ENCODE measurements around the gene CYTH4. TPM values are rescaled to one million over a fixed set of nuclear protein-coding genes. Genes with fewer than 3 reads are reported as not detected.
"Not testable (repeated sequence)": the region's sequence is repeated elsewhere in the genome, so short reads cannot be mapped to it uniquely, and the experiment has no call there.

The CYTH4 gene
- polyA plus RNA-seq, 6 donors from 2014 or later: 29.3 to 74.9 (median 46.1) TPM

DNA sequence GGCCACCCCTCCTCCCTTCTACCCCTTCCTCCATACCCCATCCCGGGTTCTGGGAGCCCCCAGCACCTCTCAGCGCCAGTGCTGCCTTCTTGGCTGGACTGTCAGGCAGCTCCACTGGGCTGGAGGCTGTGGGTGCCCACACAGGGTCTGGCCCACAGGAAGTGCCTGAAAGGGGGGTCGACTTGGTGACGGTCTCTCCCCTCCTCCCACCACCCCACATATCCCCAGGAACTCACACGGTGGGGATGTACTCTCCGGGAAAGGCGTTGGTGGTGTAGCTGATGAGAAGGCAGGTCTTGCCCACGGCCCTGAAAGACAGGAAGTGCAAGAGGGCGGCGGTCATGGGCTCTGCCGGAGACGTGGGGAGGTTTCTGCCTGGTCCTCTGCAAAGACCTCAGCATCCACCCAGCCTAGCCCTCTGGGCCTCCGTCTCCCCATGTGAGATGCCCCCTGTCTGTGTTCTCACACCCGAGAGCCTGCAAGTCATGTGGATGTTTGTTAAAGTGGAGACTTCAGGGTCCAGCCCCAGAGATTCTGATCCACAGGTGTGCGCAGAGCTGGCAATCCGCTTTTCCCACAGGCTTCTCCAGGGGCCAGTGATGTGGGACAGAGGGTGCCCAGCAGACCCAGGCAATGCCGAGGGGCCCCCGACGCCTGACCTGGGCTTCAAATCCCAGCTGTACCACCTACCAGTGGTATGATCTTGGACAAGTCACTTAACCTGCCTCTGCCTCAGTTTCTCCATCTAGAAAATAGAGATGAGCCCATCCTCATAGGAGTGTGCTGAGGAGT is 40.8 kb upstream of the CYTH4 start:
- peaks cover 67 to 88% (median 79%) of the 10 kb centered on the region in 3 donors for H3K4me1 Mint-ChIP-seq
- peak overlapping the region; percentile 93 to 99 (median 98) for H3K27ac Mint-ChIP-seq
- no peak for ATAC-seq (ENCODE audit: low read depth in 2 of 2)
- no peaks in the 10 kb centered on the region for H3K9me3 Mint-ChIP-seq
- H3K27me3 Mint-ChIP-seq: no peaks in the 10 kb centered on the region
- peaks cover 7 to 17% of the 10 kb centered on the region in 2 donors for H3K36me3 Mint-ChIP-seq
- H3K4me3 Mint-ChIP-seq: peak overlapping the region; percentile 76 to 96 (median 91)
- DNase-seq: no peak

- H3K27me3 Mint-ChIP-seq: no peaks in the 10 kb centered on the region
- ATAC-seq (ENCODE audit: low read depth in 2 of 2) (peak; percentile 72 to 74), DNase-seq (peak; percentile 93)
- no peaks in the 10 kb centered on the region for H3K9me3 Mint-ChIP-seq
- peaks cover 7 to 16% of the 10 kb centered on the region in 2 donors for H3K36me3 Mint-ChIP-seq
- H3K4me3 Mint-ChIP-seq: peak overlapping the region; percentile 76 to 96 (median 91)
- H3K27ac Mint-ChIP-seq: peak overlapping the region; percentile 93 to 99 (median 98)
- H3K4me1 Mint-ChIP-seq: peaks cover 62 to 84% (median 74%) of the 10 kb centered on the region in 3 donors
Observed at GRCh38 chr22:37242395-37242918, 39.9 kb upstream of the CYTH4 start.

GRCh38 chr22:37243402-37244113 is 38.8 kb upstream of the CYTH4 start:
- ATAC-seq (ENCODE audit: low read depth in 2 of 2) (peak; percentile 1 to 6), DNase-seq (no peak)
- Mint-ChIP-seq H3K27ac (peak overlapping the region; percentile 96 to 99 (median 99)), H3K4me1 (peaks cover 62 to 81% (median 66%) of the 10 kb centered on the region in 3 donors), H3K36me3 (peaks cover 7 to 8% of the 10 kb centered on the region in 2 donors), H3K4me3 (peak overlapping the region; percentile 76 to 96 (median 91)), H3K9me3 (no peaks in the 10 kb centered on the region), H3K27me3 (no peaks in the 10 kb centered on the region)

DNA sequence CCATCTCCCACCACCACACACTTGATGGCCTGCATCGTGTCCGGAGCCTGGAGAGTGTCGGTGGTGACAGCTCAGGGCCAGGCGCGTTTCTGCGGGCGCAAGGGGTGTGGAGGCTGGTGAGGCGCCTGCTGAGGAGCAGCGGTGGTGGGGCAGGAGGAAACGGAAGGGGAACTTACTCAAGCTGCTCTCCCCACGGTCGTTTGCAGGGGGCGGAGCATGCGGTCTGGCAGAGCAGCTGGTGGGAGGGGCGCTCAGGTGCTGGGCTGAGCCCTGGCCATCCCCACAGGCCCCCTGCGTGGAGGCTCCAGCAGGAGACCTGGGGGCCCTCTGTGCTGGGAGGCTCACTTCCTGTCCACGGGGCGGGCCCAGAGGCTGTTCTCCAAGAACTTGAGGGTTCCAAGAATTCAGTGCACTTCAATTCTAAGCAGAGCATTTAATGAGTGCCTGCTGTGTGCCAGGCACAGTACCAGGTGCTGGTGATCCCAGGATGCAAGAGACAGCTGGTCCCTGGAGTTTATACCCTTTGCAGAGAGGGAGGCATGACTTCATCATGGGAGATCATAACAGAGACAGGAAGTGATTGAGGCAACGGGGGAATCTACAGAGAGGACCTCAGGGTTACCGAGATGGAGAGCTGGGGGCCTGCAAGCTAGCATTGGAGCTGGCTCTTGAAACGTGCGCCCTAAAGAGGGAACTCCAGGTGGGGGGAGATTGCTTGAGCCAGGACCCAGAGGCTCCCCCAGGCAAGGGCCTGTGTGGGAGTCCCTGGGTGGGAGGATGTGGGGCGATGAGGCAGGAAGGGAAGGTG is 38.0 kb upstream of the CYTH4 start, which contains the start of gene RAC2:
Gene RAC2 (minus strand): TSS at position 156 of the 808 bp plus-strand sequence. CDS start 121 bp downstream, at position 35.
- Mint-ChIP-seq H3K27ac (peak within 1 kb of the TSS; percentile 96 to 99 (median 99)), H3K4me1 (peaks cover 59 to 76% (median 60%) of the 10 kb centered on the region in 3 donors), H3K27me3 (no peaks in the 10 kb centered on the region), H3K9me3 (no peaks in the 10 kb centered on the region), H3K4me3 (peak within 1 kb of the TSS; percentile 76 to 96 (median 91)), H3K36me3 (peaks cover 7 to 8% of the 10 kb centered on the region in 2 donors)
- DNase-seq: peak; percentile 86
- ATAC-seq (ENCODE audit: low read depth in 2 of 2): peak; percentile 63 to 70

DNA sequence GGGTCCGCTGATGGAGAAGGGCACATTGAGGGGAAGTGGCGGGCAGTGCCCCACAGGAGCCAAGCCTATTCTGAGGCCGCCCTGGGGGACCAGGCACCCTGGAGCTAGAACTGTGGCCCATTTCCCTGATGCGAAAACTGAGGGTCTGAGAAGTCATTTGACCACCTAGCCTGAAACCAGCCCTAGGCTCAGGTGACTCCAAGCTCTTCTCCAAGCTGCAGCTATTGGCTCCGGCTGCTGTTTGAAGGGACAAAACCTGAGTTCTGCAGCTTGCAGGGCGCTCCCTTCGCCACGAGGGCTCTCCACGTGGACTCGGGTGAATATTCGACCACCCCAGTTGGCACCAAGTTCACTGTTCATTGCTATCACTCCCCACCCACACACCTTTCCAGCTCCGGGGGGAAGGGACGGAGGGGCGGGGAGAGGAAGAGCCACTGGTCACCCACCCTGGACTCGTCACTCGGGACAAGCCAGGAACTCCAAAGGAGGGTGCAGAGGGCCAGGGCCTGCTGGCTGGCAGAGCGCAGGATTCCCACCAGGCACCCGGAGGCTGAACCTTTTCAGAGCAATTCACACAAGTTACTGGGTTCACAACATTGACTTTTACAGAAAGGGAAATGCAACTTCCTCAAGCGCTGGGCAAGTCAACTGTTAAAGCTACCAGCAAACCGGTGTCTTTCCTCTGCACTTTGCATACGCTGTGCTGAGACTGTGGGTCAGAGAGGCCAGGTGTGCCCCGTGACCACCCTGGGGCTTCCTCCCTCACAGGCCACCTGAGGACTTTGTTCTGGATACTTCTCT is 37.2 kb upstream of the CYTH4 start:
- Mint-ChIP-seq H3K9me3 (no peaks in the 10 kb centered on the region), H3K4me3 (peak overlapping the region; percentile 76 to 96 (median 91)), H3K27me3 (no peaks in the 10 kb centered on the region), H3K27ac (peak overlapping the region; percentile 96 to 99 (median 99)), H3K36me3 (peaks cover 7 to 8% of the 10 kb centered on the region in 2 donors), H3K4me1 (peaks cover 54 to 71% (median 56%) of the 10 kb centered on the region in 3 donors)
- DNase-seq: peak; percentile 86
- ATAC-seq (ENCODE audit: low read depth in 2 of 2): peak; percentile 41 to 54

- Mint-ChIP-seq H3K36me3 (peaks cover 1 to 2% of the 10 kb centered on the region in 2 donors), H3K27me3 (no peaks in the 10 kb centered on the region), H3K4me3 (peak overlapping the region in 6 of 8 donors; percentile 4 to 94 (median 88)), H3K27ac (peak overlapping the region; percentile 92 to 99 (median 98)), H3K9me3 (no peaks in the 10 kb centered on the region), H3K4me1 (peaks cover 51 to 70% (median 51%) of the 10 kb centered on the region in 3 donors)
- no peak for ATAC-seq (ENCODE audit: low read depth in 2 of 2)
- DNase-seq: no peak
Observed at GRCh38 chr22:37245740-37246139, 36.6 kb upstream of the CYTH4 start.

- H3K4me1 Mint-ChIP-seq: peaks cover 31 to 48% (median 41%) of the 10 kb centered on the region in 3 donors
- ATAC-seq (ENCODE audit: low read depth in 2 of 2) (no peak), DNase-seq (no peak)
- H3K9me3 Mint-ChIP-seq: no peaks in the 10 kb centered on the region
- H3K27me3 Mint-ChIP-seq: no peaks in the 10 kb centered on the region
- peak overlapping the region in 3 of 6 donors; percentile 13 to 89 (median 87) for H3K27ac Mint-ChIP-seq
- H3K36me3 Mint-ChIP-seq: no peaks in the 10 kb centered on the region
- peak overlapping the region in 1 of 8 donors; percentile 6 for H3K4me3 Mint-ChIP-seq
Observed at GRCh38 chr22:37248251-37248650, 34.1 kb upstream of the CYTH4 start.

- no peak for ATAC-seq (ENCODE audit: low read depth in 2 of 2)
- peaks cover 0 to under 1% (median 0%) of the 10 kb centered on the region in 3 donors for H3K27me3 Mint-ChIP-seq
- H3K4me3 Mint-ChIP-seq: no peak overlapping the region
- no peaks in the 10 kb centered on the region for H3K36me3 Mint-ChIP-seq
- no peaks in the 10 kb centered on the region for H3K9me3 Mint-ChIP-seq
- H3K27ac Mint-ChIP-seq: peak overlapping the region in 2 of 6 donors; percentile 22 to 26
- DNase-seq: no peak
- peaks cover 23 to 31% (median 27%) of the 10 kb centered on the region in 3 donors for H3K4me1 Mint-ChIP-seq
Observed at GRCh38 chr22:37249986-37250385, 32.3 kb upstream of the CYTH4 start.

- H3K4me3 Mint-ChIP-seq; ATAC-seq (ENCODE audit: low read depth in 2 of 2): not testable (repeated sequence)
- peaks cover 18 to 39% (median 33%) of the 10 kb centered on the region in 3 donors for H3K4me1 Mint-ChIP-seq
Observed at GRCh38 chr22:37251836-37252235, 30.5 kb upstream of the CYTH4 start.

DNA sequence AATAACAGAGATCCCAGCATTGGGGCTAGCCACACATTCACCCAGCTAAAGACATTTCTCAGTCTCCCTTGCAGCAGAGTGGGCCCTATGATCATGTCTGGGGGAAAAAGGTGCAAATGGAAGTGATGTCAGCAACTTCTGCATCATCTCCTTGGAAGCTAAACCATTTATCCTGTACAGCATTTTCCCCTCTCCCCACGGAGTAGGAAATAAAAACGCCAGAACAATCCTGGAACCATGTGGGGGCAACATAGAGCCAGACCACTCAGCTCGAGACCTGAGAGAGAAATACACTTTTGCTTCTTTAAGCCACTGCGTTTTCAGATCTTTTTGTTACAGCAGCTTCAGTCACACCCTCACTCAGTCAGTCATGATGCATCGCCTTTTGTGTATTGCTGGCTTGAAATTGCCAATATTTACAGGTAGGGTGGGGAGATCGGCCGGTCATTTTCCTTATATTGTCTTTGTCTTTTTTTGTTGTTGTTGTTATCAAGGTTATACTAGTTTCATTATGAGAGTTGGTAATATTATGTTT is 29.1 kb upstream of the CYTH4 start:
- no peak overlapping the region for H3K4me3 Mint-ChIP-seq
- no peaks in the 10 kb centered on the region for H3K9me3 Mint-ChIP-seq
- ATAC-seq (ENCODE audit: low read depth in 2 of 2) (no peak), DNase-seq (no peak)
- H3K4me1 Mint-ChIP-seq: peaks cover 15 to 33% (median 30%) of the 10 kb centered on the region in 3 donors
- H3K36me3 Mint-ChIP-seq: no peaks in the 10 kb centered on the region
- peak overlapping the region in 1 of 6 donors; percentile 3 for H3K27ac Mint-ChIP-seq
- peaks cover 0 to 8% (median 0%) of the 10 kb centered on the region in 3 donors for H3K27me3 Mint-ChIP-seq

More at GRCh38 chr22:37251836-37252235, 30.5 kb upstream of the CYTH4 start:
- H3K36me3 Mint-ChIP-seq, H3K9me3 Mint-ChIP-seq, H3K27ac Mint-ChIP-seq, DNase-seq, H3K27me3 Mint-ChIP-seq: not testable (repeated sequence)

DNA sequence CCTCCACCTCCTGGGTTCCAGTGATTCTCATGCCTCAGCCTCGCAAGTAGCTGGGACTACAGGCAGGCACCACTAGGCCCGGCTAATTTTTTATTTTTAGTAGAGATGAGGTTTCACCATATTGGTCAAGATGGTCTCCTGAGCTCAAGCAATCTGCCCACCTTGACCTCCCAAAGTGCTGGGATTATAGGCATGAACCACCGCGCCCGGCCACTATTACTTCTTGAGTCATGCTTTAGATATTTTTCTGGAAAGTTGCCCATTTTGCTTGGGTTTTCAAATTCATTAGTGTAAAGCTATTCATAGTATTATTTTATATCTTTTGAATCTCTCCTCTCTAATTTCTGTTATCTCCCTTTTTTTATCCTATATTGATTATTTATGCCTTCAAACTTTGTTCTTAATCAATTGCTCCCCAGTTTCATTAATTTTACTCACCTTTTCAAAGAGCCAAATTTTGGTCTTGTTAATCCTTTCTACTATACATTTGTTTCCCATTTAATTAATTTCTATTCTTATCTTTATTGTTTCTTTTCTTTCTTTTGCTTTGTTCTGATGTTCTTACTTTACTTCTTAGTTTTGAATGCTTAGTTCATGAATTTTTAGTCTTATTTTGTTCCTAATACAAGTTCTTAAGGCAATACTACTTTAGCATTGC is 28.0 kb upstream of the CYTH4 start:
- Mint-ChIP-seq H3K27me3 (peaks cover 0 to 8% (median 0%) of the 10 kb centered on the region in 3 donors), H3K27ac (no peak overlapping the region), H3K4me3 (peak overlapping the region in 1 of 8 donors; percentile 16), H3K4me1 (peaks cover 15 to 30% (median 28%) of the 10 kb centered on the region in 3 donors), H3K9me3 (no peaks in the 10 kb centered on the region), H3K36me3 (no peaks in the 10 kb centered on the region)
- ATAC-seq (ENCODE audit: low read depth in 2 of 2): no peak
- no peak for DNase-seq

Data from naive B cell (primary cell).